GM12874 (cell line): ENCODE data around the gene MIX23.

Experiments
- CTCF ChIP-seq: IDR thresholded peaks from 2 replicates; pipeline ENCODE4 v1.5.1; 2011; ENCODE audit warnings: low read depth, mild to moderate bottlenecking, control low read depth, low read length, moderate library complexity; ENCODE audit not compliant: insufficient read depth

The MIX23 gene

GRCh38 chr3:122356402-122356801, 26.6 kb downstream of the MIX23 start:
- peak; percentile 46 for TF ChIP-seq CTCF

- TF ChIP-seq CTCF, result no peak
Observed at GRCh38 chr3:122355612-122356011, 27.4 kb downstream of the MIX23 start.

- TF ChIP-seq CTCF, result no peak
Observed at GRCh38 chr3:122353893-122354401, 29.1 kb downstream of the MIX23 start.

GRCh38 chr3:122353215-122353614, 29.8 kb downstream of the MIX23 start:
- no peak for TF ChIP-seq CTCF

- no peak for TF ChIP-seq CTCF
Observed at GRCh38 chr3:122351612-122352011, 31.4 kb downstream of the MIX23 start.

GRCh38 chr3:122350814-122351418, 32.1 kb downstream of the MIX23 start:
- TF ChIP-seq CTCF, result no peak

GRCh38 chr3:122349171-122349570, 33.9 kb downstream of the MIX23 start:
- no peak for TF ChIP-seq CTCF
